ENCODE data around the gene EVL. TPM values are rescaled to one million over a fixed set of nuclear protein-coding genes. Genes with fewer than 3 reads are reported as not detected.

EVL gene
- total RNA-seq, 4 donors from 2014 or later, result 42.6 to 94.6 (median 59.8) TPM

GRCh38 chr14:100140452-100141078 lies 75.3 kb downstream of the EVL start:
- H3K4me3 ChIP-seq, result no peak overlapping the region
- H3K4me1 ChIP-seq, result peaks cover 0 to 28% (median 2%) of the 10 kb centered on the region in 4 donors
- H3K9me3 ChIP-seq, result no peaks in the 10 kb centered on the region
- H3K36me3 ChIP-seq, result peaks cover 0 to 74% (median 0%) of the 10 kb centered on the region in 3 donors
- TF ChIP-seq CTCF (IDR thresholded peaks at IDR 0.05) (peak in 1 of 5 experiments; percentile 12), POLR2A (IDR thresholded peaks at IDR 0.05) (no peak)
- no peak for DNase-seq (ENCODE audit: low spot score in 2 of 2)
- H3K27me3 ChIP-seq, result no peaks in the 10 kb centered on the region
- WGBS, 2 donors, result 52 to 66% methylated on average over 16 of the region's 16 CpGs
- H3K27ac ChIP-seq, result peak overlapping the region in 2 of 4 donors; percentile 4 to 67

- TF ChIP-seq EP300 (IDR thresholded peaks at IDR 0.05) (no peak), CTCF (IDR thresholded peaks at IDR 0.05) (no peak), POLR2A (IDR thresholded peaks at IDR 0.05) (no peak)
- Histone ChIP-seq H3K9me3 (no peaks in the 10 kb centered on the region), H3K4me1 (peaks cover 0 to 30% (median 3%) of the 10 kb centered on the region in 4 donors), H3K27me3 (no peaks in the 10 kb centered on the region), H3K4me3 (no peak overlapping the region), H3K27ac (peak overlapping the region in 3 of 4 donors; percentile 4 to 67 (median 11)), H3K36me3 (peaks cover 0 to 71% (median 0%) of the 10 kb centered on the region in 3 donors)
- DNase-seq (ENCODE audit: low spot score in 2 of 2), result no peak
- 80 to 87% methylated on average over 1 to 7 of the region's 7 CpGs for whole genome bisulfite sequencing, 2 donors
Measured at GRCh38 chr14:100141098-100141497, 75.9 kb downstream of the EVL start.

- TF ChIP-seq EP300 (IDR thresholded peaks at IDR 0.05) (peak in 1 of 2 donors; percentile 17), CTCF (IDR thresholded peaks at IDR 0.05) (no peak)
- H3K4me3 ChIP-seq, result no peak overlapping the region
- no peaks in the 10 kb centered on the region for H3K9me3 ChIP-seq
- DNase-seq (ENCODE audit: low spot score in 2 of 2), result no peak
- WGBS, 2 donors, result 45 to 60% methylated on average over 11 to 14 of the region's 14 CpGs
- peaks cover 0 to 58% (median 0%) of the 10 kb centered on the region in 3 donors for H3K36me3 ChIP-seq
- no peaks in the 10 kb centered on the region for H3K27me3 ChIP-seq
- H3K4me1 ChIP-seq, result peaks cover 0 to 30% (median 8%) of the 10 kb centered on the region in 4 donors
- H3K27ac ChIP-seq, result peak overlapping the region in 2 of 4 donors; percentile 56 to 67
Measured at GRCh38 chr14:100142073-100143040, 77.1 kb downstream of the EVL start.

GRCh38 chr14:100143523-100143922 lies 78.3 kb downstream of the EVL start:
- 93 to 94% methylated on average over 14 to 17 of the region's 18 CpGs for WGBS, 2 donors
- Histone ChIP-seq H3K27me3 (no peaks in the 10 kb centered on the region), H3K27ac (no peak overlapping the region), H3K4me1 (peaks cover 0 to 30% (median 8%) of the 10 kb centered on the region in 4 donors), H3K9me3 (no peaks in the 10 kb centered on the region), H3K36me3 (peaks cover 0 to 47% (median 0%) of the 10 kb centered on the region in 3 donors), H3K4me3 (no peak overlapping the region)
- DNase-seq (ENCODE audit: low spot score in 2 of 2), result no peak
- TF ChIP-seq POLR2A (IDR thresholded peaks at IDR 0.05) (no peak), EP300 (IDR thresholded peaks at IDR 0.05) (no peak), CTCF (IDR thresholded peaks at IDR 0.05) (no peak)
